NB4 (cell line): ENCODE measurements around the gene SNRNP200.

Experiments used
- DNase-seq: peaks from one replicate; pipeline ENCODE4 v3.0.0; 2010; ENCODE audit warnings: low read depth
- H3K4me3 ChIP-seq: one replicate; pipeline ENCODE4 v1.5.1; 2011; ENCODE audit warnings: mild to moderate bottlenecking, low read depth, low read length, moderate library complexity
- MYC ChIP-seq: IDR thresholded peaks from 2 replicates; pipeline ENCODE4 v1.6.1; 2011; ENCODE audit warnings: low read depth, low read length
- POLR2A ChIP-seq: IDR thresholded peaks from 2 replicates; pipeline ENCODE4 v1.6.1; 2011; ENCODE audit warnings: mild to moderate bottlenecking; ENCODE audit not compliant: insufficient read length; ENCODE audit errors: extremely low read depth
- TF ChIP-seq, protein P1 (sequence below): IDR thresholded peaks from one replicate; pipeline ENCODE4 v1.5.1; 2012; ENCODE audit warnings: low read depth, low read length
- TF ChIP-seq, protein P2 (sequence below): IDR thresholded peaks from 2 replicates; pipeline ENCODE4 v1.6.1; 2011; ENCODE audit warnings: low read depth, low read length

SNRNP200 gene

DNA sequence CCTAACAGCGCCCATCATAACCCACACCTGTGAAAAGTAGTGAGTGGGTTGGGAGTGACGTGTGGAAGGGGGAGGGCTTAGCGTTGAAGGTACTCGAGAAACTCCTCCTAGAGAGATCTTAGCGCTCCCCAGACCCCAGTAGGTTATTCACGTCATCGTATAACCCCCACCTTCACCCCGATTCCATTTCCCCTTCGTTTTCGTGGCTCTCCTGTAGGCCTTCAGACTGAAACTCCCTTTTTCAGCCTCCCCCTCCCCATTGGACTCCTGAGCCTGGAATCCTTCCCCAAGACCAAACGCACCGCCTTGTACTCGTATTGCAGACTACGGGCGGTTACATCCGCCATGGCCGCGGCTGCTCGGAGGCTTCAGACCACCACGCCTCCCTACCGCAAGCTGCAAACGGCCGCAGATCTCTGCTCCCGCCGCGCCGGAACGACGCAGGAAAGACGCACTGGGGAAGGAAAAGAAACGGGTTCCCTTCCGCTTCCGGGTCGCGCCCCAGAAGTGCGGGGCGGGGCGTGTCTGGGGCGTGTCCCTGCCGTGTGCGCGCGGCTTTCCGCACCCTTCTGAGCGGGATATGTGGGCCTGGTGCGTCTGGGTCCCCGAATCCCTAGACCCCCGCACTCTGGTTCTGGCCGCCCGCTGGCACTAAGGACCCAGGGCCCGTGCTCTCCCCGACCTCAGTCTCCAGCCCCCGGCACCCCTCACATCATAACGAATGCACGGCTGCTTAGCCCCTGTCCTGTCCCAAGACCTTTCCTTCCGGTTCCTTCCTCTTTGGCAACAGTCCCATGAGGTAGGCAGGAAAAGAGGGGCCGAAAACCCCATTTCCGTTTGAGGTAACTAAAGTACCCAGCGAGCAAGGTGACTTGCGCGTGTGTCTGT is at the start of gene SNRNP200:
SNRNP200 (minus strand) TSS at position 456 of the 888 bp plus-strand sequence; CDS start at position 347, 109 bp downstream.
- peak within 1 kb of the TSS; percentile 76 for H3K4me3 ChIP-seq
- DNase-seq: peak; percentile 96
- TF ChIP-seq, protein P1, sequence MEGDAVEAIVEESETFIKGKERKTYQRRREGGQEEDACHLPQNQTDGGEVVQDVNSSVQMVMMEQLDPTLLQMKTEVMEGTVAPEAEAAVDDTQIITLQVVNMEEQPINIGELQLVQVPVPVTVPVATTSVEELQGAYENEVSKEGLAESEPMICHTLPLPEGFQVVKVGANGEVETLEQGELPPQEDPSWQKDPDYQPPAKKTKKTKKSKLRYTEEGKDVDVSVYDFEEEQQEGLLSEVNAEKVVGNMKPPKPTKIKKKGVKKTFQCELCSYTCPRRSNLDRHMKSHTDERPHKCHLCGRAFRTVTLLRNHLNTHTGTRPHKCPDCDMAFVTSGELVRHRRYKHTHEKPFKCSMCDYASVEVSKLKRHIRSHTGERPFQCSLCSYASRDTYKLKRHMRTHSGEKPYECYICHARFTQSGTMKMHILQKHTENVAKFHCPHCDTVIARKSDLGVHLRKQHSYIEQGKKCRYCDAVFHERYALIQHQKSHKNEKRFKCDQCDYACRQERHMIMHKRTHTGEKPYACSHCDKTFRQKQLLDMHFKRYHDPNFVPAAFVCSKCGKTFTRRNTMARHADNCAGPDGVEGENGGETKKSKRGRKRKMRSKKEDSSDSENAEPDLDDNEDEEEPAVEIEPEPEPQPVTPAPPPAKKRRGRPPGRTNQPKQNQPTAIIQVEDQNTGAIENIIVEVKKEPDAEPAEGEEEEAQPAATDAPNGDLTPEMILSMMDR: no peak
- TF ChIP-seq, protein P2, sequence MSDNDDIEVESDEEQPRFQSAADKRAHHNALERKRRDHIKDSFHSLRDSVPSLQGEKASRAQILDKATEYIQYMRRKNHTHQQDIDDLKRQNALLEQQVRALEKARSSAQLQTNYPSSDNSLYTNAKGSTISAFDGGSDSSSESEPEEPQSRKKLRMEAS: peak; percentile 45; the same call in 1 of the 2 replicates
- TF ChIP-seq POLR2A (peak; percentile 82), MYC (peak; percentile 72; the same call in 1 of the 2 replicates)

DNA sequence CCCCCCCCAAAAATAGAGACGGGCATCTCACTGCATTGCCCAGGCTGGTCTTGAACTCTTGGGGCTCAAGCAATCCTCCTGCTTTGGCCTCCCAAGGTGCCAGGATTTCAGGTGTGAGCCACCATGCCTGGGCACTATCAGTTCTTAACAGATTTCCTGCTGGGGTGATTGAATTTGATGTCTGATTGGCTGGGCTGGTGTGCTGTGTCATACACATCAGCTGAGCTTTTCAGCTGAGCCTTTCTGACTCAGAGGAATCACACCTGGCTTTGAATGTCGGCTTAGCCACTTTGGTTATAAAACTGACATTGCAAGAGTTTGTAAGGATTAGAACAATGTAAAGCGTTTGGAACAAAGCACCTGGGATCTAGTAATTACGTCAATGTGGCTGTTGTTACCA is 49.1 kb upstream of the SNRNP200 start:
- H3K4me3 ChIP-seq: no peak overlapping the region

GRCh38 chr2:96353606-96354101 is 48.3 kb upstream of the SNRNP200 start:
- TF ChIP-seq, protein P1: no peak
- TF ChIP-seq POLR2A (no peak), MYC (no peak)
- TF ChIP-seq, protein P2: no peak
- H3K4me3 ChIP-seq: no peak overlapping the region
- no peak for DNase-seq

More for the DNA sequence above, 49.1 kb upstream of the SNRNP200 start:
- no peak for DNase-seq
- TF ChIP-seq, protein P2: no peak
- TF ChIP-seq POLR2A: no peak
- TF ChIP-seq, protein P1: no peak
- TF ChIP-seq MYC: no peak

DNA sequence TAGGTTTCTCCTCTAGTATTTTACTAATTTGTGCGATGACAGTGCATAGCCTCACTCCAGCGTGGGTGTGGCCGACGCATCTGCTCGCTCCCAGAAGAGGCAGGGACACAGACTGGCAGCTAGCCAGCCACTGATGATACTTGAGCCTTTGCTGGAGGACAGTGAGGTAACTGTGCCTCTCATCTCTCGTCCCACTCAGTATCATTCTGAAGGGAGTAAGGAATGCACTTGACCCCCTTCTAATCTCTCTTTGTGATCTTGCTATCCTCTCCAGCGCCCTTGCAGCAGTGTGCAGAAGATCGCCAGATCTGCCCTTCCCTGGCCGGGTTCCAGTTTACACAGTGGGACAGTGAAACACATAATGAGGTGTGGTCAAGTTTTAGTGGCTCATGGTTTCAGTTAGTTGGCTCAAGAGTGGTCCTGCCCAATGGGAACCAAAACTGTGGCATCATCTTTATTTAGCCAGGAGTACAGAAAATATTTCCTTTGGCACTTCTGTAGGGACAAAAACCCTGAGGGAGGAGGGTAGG is 47.8 kb upstream of the SNRNP200 start:
- TF ChIP-seq, protein P2: no peak
- TF ChIP-seq POLR2A (no peak), MYC (no peak)
- TF ChIP-seq, protein P1: no peak
- no peak for DNase-seq
- no peak overlapping the region for H3K4me3 ChIP-seq

DNA sequence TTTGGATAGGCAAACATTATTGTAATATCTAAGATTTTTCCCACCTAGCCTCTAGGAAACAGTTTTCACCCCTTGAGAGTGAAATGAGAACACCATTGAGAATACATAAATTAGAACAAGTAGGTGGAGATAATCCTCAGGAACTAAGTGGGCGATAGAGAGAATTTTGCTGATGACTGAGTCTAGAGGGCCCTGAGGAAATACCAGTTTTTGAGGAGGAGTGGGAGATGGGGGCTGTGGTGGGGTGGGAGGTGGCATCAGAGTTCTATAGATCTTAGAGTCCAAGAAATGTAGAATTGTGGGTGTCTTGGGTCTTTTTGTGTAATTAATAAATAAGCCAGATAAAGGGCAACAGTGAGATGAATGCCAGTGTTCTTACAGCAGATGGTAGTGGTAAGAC is 42.0 kb upstream of the SNRNP200 start:
- H3K4me3 ChIP-seq: no peak overlapping the region
- DNase-seq: no peak
- TF ChIP-seq, protein P2: no peak
- TF ChIP-seq, protein P1: no peak
- TF ChIP-seq POLR2A: no peak
- no peak for TF ChIP-seq MYC
